NOMO-1 treated with DMSO at 0.1 percent for 48 hours (cell line): ENCODE results near the gene GDNF.
"Not testable (repeated sequence)": the region's sequence is repeated elsewhere in the genome, so short reads cannot be mapped to it uniquely, and the experiment has no call there.

Source experiments
- DNase-seq: peaks from one replicate; lab custom pipeline; 2025; ENCODE audit not compliant: unreplicated experiment; lab: John Stamatoyannopoulos, UW

The GDNF gene

GRCh38 chr5:37823433-37824152, 16.2 kb downstream of the GDNF start:
- DNase-seq = no peak

GRCh38 chr5:37816883-37817282, 23.0 kb downstream of the GDNF start:
- DNase-seq = no peak

GRCh38 chr5:37816331-37816730, 23.5 kb downstream of the GDNF start:
- DNase-seq = no peak

GRCh38 chr5:37815913-37816312, 23.9 kb downstream of the GDNF start:
- no peak for DNase-seq

GRCh38 chr5:37814699-37815098, 25.1 kb downstream of the GDNF start:
- DNase-seq = no peak

GRCh38 chr5:37812365-37812764, 27.5 kb downstream of the GDNF start:
- no peak for DNase-seq

GRCh38 chr5:37811866-37812265, 28.0 kb downstream of the GDNF start:
- no peak for DNase-seq

GRCh38 chr5:37810311-37810710, 29.5 kb downstream of the GDNF start:
- no peak for DNase-seq

GRCh38 chr5:37808945-37809344, 30.9 kb downstream of the GDNF start:
- no peak for DNase-seq

- no peak for DNase-seq
Observed at GRCh38 chr5:37807621-37808301, 32.1 kb downstream of the GDNF start.

- DNase-seq = no peak
Observed at GRCh38 chr5:37807015-37807414, 32.8 kb downstream of the GDNF start.

GRCh38 chr5:37806476-37806875, 33.4 kb downstream of the GDNF start:
- no peak for DNase-seq

- DNase-seq = no peak
Observed at GRCh38 chr5:37806016-37806415, 33.8 kb downstream of the GDNF start.

GRCh38 chr5:37804401-37804800, 35.4 kb downstream of the GDNF start:
- DNase-seq = no peak

- DNase-seq = no peak
Observed at GRCh38 chr5:37803487-37803886, 36.4 kb downstream of the GDNF start.

- no peak for DNase-seq
Observed at GRCh38 chr5:37801521-37801920, 38.3 kb downstream of the GDNF start.

GRCh38 chr5:37799865-37800421, 39.9 kb downstream of the GDNF start:
- DNase-seq = peak; percentile 90

GRCh38 chr5:37796435-37796834, 43.4 kb downstream of the GDNF start:
- not testable (repeated sequence) for DNase-seq

GRCh38 chr5:37795292-37795691, 44.5 kb downstream of the GDNF start:
- not testable (repeated sequence) for DNase-seq

GRCh38 chr5:37792975-37793631, 46.7 kb downstream of the GDNF start:
- DNase-seq = peak; percentile 68

GRCh38 chr5:37791321-37791720, 48.5 kb downstream of the GDNF start:
- DNase-seq = no peak

GRCh38 chr5:37789991-37790390, 49.9 kb downstream of the GDNF start:
- DNase-seq = no peak
